Endothelial cell of umbilical vein (primary cell): ENCODE data around the gene PTPRE. TPM values are rescaled to one million over a fixed set of nuclear protein-coding genes. Genes with fewer than 3 reads are reported as not detected.

Experiments
- BruUV-seq: library from RNA; stranded (reverse); fragments of 400-500 nt; replicated peaks from 2 replicates; lab custom pipeline; 2021; lab: Mats Ljungman, UMichigan
- CTCF ChIA-PET: fragments of 300-600, 350-600 bp; sonication (Branson Sonifier 250); formaldehyde crosslinking; loops from one replicate; lab custom pipeline; 2021; ENCODE audit warnings: antibody characterized with exemption, inconsistent platforms; lab: Charles Lee
- POLR2A ChIA-PET: fragments of 300-600, 350-600 bp; sonication (Branson Sonifier 250); formaldehyde crosslinking; loops from one replicate; lab custom pipeline; 2021; ENCODE audit warnings: antibody characterized with exemption, inconsistent platforms; lab: Charles Lee
- DNase-seq: peaks from one replicate; pipeline ENCODE4 v3.0.0-alpha.2; 2011; ENCODE audit warnings: low read depth, low spot score
- FAIRE-seq: peaks from 2 replicates; lab custom pipeline; 2011; peaks lifted over from hg19 to GRCh38; lab: Jason Lieb, UNC
- H2AFZ ChIP-seq: 2 replicates; pipeline ENCODE4 v1.6.0; 2012; ENCODE audit warnings: low read depth, low read length, control low read depth, inconsistent platforms
- H3K27ac ChIP-seq: 2 replicates; pipeline ENCODE4 v1.5.1; 2011; ENCODE audit warnings: low read depth, mild to moderate bottlenecking, control low read depth, low read length, moderate library complexity; ENCODE audit not compliant: insufficient read depth
- H3K27me3 ChIP-seq, 2 experiments: 2 replicates each; pipeline versions ENCODE4 v1.6.0 to v1.6.1; 2011; ENCODE audit warnings: low read length in 2 of 2, mixed read lengths in 1 of 2; ENCODE audit not compliant: control insufficient read depth in 2 of 2, insufficient read depth in 2 of 2
- H3K36me3 ChIP-seq, 2 experiments: 2 replicates in 1 of 2; 3 replicates in 1 of 2; pipeline ENCODE4 v1.5.1; 2011; ENCODE audit warnings: low read length in 2 of 2, mild to moderate bottlenecking in 1 of 2, moderate library complexity in 1 of 2; ENCODE audit not compliant: control insufficient read depth in 2 of 2, insufficient read depth in 2 of 2; ENCODE audit errors: extremely low read depth in 1 of 2
- H3K4me1 ChIP-seq: 3 replicates; pipeline ENCODE4 v1.5.1; 2011; ENCODE audit warnings: mild to moderate bottlenecking, low read length; ENCODE audit not compliant: control insufficient read depth, insufficient read depth; ENCODE audit errors: extremely low read depth
- H3K4me2 ChIP-seq: 2 replicates; pipeline ENCODE4 v1.6.1; 2011; ENCODE audit warnings: low read length, control low read depth, mixed read lengths; ENCODE audit not compliant: insufficient read depth
- H3K4me3 ChIP-seq, 3 experiments: fragments of 200-600 bp in 1 of 3; sonication (generic), shearing (Covaris generic) in 1 of 3; replicated peaks in 1 of 3; 2 replicates each; pipeline ENCODE4 v1.5.1; 2011 to 2016; ENCODE audit warnings: control low read depth in 3 of 3, low read length in 3 of 3, mild to moderate bottlenecking in 2 of 3, inconsistent platforms in 1 of 3, low read depth in 1 of 3, moderate library complexity in 1 of 3; ENCODE audit not compliant: insufficient read depth in 1 of 3
- H3K79me2 ChIP-seq: 2 replicates; pipeline ENCODE4 v1.6.0; 2012; ENCODE audit warnings: low read length, inconsistent platforms; ENCODE audit not compliant: control insufficient read depth, insufficient read depth
- H3K9ac ChIP-seq: replicated peaks from 2 replicates; pipeline ENCODE3; 2011; ENCODE audit warnings: low read length, control low read depth; ENCODE audit not compliant: insufficient read depth; ENCODE audit errors: extremely low read depth
- H3K9me1 ChIP-seq: replicated peaks from 3 replicates; pipeline ENCODE4 v1.6.0; 2011; ENCODE audit warnings: mild to moderate bottlenecking, low read length; ENCODE audit not compliant: control insufficient read depth, insufficient read depth; ENCODE audit errors: extremely low read depth
- H3K9me3 ChIP-seq: replicated peaks from 2 replicates; pipeline ENCODE4 v1.5.1; 2012; ENCODE audit warnings: low read length, inconsistent platforms; ENCODE audit not compliant: control insufficient read depth, insufficient read depth
- H4K20me1 ChIP-seq: replicated peaks from 2 replicates; pipeline ENCODE3; 2011; ENCODE audit warnings: mild to moderate bottlenecking, low read length; ENCODE audit not compliant: control insufficient read depth, insufficient read depth; ENCODE audit errors: extremely low read depth
- EZH2 ChIP-seq: IDR thresholded peaks from 2 replicates; pipeline ENCODE4 v1.6.1; 2012; ENCODE audit warnings: borderline replicate concordance, low read depth, mild to moderate bottlenecking, moderate library complexity, low read length, inconsistent platforms; ENCODE audit not compliant: severe bottlenecking
- FOS ChIP-seq: IDR thresholded peaks from 2 replicates; pipeline ENCODE4 v1.6.1; 2011; ENCODE audit warnings: mild to moderate bottlenecking, low read length, moderate library complexity, borderline replicate concordance; ENCODE audit not compliant: insufficient read depth
- GATA2 ChIP-seq: IDR thresholded peaks from 2 replicates; pipeline ENCODE4 v1.7.0; 2011; ENCODE audit warnings: low read depth, mild to moderate bottlenecking, moderate library complexity, mixed read lengths, low read length; ENCODE audit not compliant: insufficient read length, insufficient read depth
- POLR2A ChIP-seq: IDR thresholded peaks from 2 replicates; pipeline ENCODE4 v1.6.1; 2012; ENCODE audit warnings: low read depth, mild to moderate bottlenecking, control low read depth, low read length
- POLR2AphosphoS5 ChIP-seq: IDR thresholded peaks from 2 replicates; pipeline ENCODE4 v1.6.1; 2012; ENCODE audit warnings: low read depth, mild to moderate bottlenecking, control low read depth, low read length, moderate library complexity; ENCODE audit not compliant: insufficient read depth
- dilution Hi-C: fragments of 300-500 bp; cut with MboI; formaldehyde crosslinking; loops from one replicate; pipeline ENCODE4 v1.15.0; 2019; ENCODE audit warnings: low sequenced_read_pairs; ENCODE audit not compliant: extremely low pct_ligation_motif_present
- intact Hi-C: fragments of 100-400 bp; cut with micrococcal nuclease; formaldehyde crosslinking; loops from one replicate; pipeline ENCODE4 v1.10.0; 2022
- polyA plus RNA-seq, 4 experiments: library from polyadenylated mRNA; depleted of rRNA in 3 of 4; stranded (reverse) in 3 of 4; unstranded in 1 of 4; fragments of >200 nt; gene quantifications; 2 replicates each; pipeline versions ENCODE4 v1.2.1 to v1.2.3, GENCODE V29; 2011 to 2012; ENCODE audit warnings: missing spikeins in 1 of 4
- total RNA-seq: library from RNA; stranded (reverse); gene quantifications from 2 replicates; pipeline ENCODE4 v1.2.3, GENCODE V29; 2021
- TF ChIP-seq, protein P1 (sequence below), 2 donors: IDR thresholded peaks; 1 replicate in 1 of 2; 2 replicates in 1 of 2; pipeline ENCODE4 v1.5.1; 2011; ENCODE audit warnings: low read length in 2 of 2, mild to moderate bottlenecking in 2 of 2, moderate library complexity in 2 of 2, control low read depth in 1 of 2, inconsistent platforms in 1 of 2, low read depth in 1 of 2; ENCODE audit not compliant: insufficient read depth in 1 of 2; ENCODE audit errors: extremely low read depth in 1 of 2
- TF ChIP-seq, protein P2 (sequence below): IDR thresholded peaks from 2 replicates; pipeline ENCODE4 v1.6.1; 2011; ENCODE audit not compliant: insufficient read depth, insufficient read length

PTPRE gene
- total and polyA plus RNA-seq, 2 donors (not counting 3 experiments of a cell fraction or from before 2014, with no cell fraction given) = 37.3 to 116 TPM

DNA sequence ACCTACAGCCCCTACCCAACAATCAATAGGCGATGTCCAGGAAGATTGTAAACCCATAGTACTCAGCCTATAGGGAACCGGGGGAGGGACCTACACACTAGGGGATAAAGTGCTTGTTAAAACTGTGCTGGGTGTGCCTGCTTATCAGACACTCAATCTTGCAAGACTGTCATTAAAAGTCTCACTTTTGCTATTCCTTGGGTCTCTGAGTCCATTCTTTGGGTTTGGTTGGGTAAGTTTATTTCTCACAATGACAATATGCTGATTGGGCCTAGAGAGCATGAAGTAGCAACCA lies 45.6 kb downstream of the PTPRE start:
- CTCF ChIA-PET = interaction anchor here (1.1 to 1.8 kb wide), 3 partner anchors 10 to 57 kb away, joined by 3 to 5 read pairs (median 4); no protein-coding TSS in a partner anchor
- POLR2A ChIA-PET = no interaction called here
- H3K27ac ChIP-seq = no peak overlapping the region
- no peak overlapping the region for H3K4me2 ChIP-seq
- no peak overlapping the region for H2AFZ ChIP-seq
- DNase-seq (no peak), FAIRE-seq (no peak)
- H3K79me2 ChIP-seq = peaks cover 5% of the 10 kb centered on the region
- no TSS peak for BruUV-seq
- H3K9me3 ChIP-seq = no peaks in the 10 kb centered on the region
- no peak overlapping the region for H3K4me3 ChIP-seq
- dilution Hi-C loops (no loop called here), intact Hi-C loops (no loop called here)
- H3K9me1 ChIP-seq = no peaks in the 10 kb centered on the region
- no peaks in the 10 kb centered on the region for H3K36me3 ChIP-seq
- peaks cover 20% of the 10 kb centered on the region for H3K4me1 ChIP-seq
- no peaks in the 10 kb centered on the region for H4K20me1 ChIP-seq
- H3K9ac ChIP-seq = no peak overlapping the region
- TF ChIP-seq, protein P1, sequence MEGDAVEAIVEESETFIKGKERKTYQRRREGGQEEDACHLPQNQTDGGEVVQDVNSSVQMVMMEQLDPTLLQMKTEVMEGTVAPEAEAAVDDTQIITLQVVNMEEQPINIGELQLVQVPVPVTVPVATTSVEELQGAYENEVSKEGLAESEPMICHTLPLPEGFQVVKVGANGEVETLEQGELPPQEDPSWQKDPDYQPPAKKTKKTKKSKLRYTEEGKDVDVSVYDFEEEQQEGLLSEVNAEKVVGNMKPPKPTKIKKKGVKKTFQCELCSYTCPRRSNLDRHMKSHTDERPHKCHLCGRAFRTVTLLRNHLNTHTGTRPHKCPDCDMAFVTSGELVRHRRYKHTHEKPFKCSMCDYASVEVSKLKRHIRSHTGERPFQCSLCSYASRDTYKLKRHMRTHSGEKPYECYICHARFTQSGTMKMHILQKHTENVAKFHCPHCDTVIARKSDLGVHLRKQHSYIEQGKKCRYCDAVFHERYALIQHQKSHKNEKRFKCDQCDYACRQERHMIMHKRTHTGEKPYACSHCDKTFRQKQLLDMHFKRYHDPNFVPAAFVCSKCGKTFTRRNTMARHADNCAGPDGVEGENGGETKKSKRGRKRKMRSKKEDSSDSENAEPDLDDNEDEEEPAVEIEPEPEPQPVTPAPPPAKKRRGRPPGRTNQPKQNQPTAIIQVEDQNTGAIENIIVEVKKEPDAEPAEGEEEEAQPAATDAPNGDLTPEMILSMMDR (IDR thresholded peaks at IDR 0.05; ENCODE audit: extremely low read depth in 1 of 2, insufficient read depth in 1 of 2, low read depth in 1 of 2, low read length in 2 of 2) = no peak
- TF ChIP-seq, protein P2, sequence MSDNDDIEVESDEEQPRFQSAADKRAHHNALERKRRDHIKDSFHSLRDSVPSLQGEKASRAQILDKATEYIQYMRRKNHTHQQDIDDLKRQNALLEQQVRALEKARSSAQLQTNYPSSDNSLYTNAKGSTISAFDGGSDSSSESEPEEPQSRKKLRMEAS = no peak
- no peaks in the 10 kb centered on the region for H3K27me3 ChIP-seq

DNA sequence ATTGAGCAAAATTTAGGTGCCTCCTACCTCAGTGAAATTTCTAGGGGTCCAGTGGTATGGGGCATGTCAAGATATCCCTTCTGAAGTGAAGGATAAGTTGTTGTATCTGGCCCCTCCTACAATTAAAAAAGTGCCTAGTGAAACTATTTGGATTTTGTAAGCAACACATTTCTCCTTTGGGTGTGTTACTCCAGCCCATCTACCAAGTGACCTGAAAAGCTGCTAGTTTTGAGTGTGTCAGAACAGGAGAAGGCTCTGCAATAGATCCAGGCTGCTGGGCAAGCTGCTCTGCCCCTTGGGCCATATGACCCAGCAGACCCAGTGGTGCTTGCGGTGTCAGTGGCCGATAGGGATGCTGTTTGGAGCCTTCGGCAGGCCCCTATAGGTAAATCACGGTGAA lies 46.0 kb downstream of the PTPRE start:
- no peaks in the 10 kb centered on the region for H3K9me3 ChIP-seq
- DNase-seq = no peak
- TF ChIP-seq GATA2 = no peak
- no peak for TF ChIP-seq EZH2
- TF ChIP-seq FOS = no peak
- TF ChIP-seq, protein P1 (IDR thresholded peaks at IDR 0.05; ENCODE audit: extremely low read depth in 1 of 2, insufficient read depth in 1 of 2, low read depth in 1 of 2, low read length in 2 of 2) = no peak
- no peak for TF ChIP-seq POLR2A
- no peak for TF ChIP-seq POLR2AphosphoS5
- TF ChIP-seq, protein P2 = no peak
- POLR2A ChIA-PET = no interaction called here
- no peak overlapping the region for H2AFZ ChIP-seq
- H3K27ac ChIP-seq = no peak overlapping the region
- H4K20me1 ChIP-seq = no peaks in the 10 kb centered on the region
- peaks cover 2% of the 10 kb centered on the region for H3K79me2 ChIP-seq
- no peak for FAIRE-seq
- intact Hi-C loops (no loop called here), dilution Hi-C loops (no loop called here)
- no peak overlapping the region for H3K9ac ChIP-seq
- H3K9me1 ChIP-seq = no peaks in the 10 kb centered on the region
- no peaks in the 10 kb centered on the region for H3K36me3 ChIP-seq
- no peak overlapping the region for H3K4me2 ChIP-seq
- H3K27me3 ChIP-seq = no peaks in the 10 kb centered on the region
- CTCF ChIA-PET = interaction anchor here (1.8 kb wide), 1 partner anchor 10 kb away, joined by 4 read pairs; no protein-coding TSS in a partner anchor
- H3K4me1 ChIP-seq = peaks cover 19% of the 10 kb centered on the region
- H3K4me3 ChIP-seq = no peak overlapping the region
- no TSS peak for BruUV-seq
